GM19099 (cell line): ENCODE measurements around the gene SLC9A8.

ENCODE experiments used
- POLR2A ChIP-seq: IDR thresholded peaks from 3 replicates; pipeline ENCODE4 v1.6.1; 2011; ENCODE audit warnings: low read depth; ENCODE audit not compliant: insufficient read length; ENCODE audit errors: extremely low read depth

SLC9A8 gene

DNA sequence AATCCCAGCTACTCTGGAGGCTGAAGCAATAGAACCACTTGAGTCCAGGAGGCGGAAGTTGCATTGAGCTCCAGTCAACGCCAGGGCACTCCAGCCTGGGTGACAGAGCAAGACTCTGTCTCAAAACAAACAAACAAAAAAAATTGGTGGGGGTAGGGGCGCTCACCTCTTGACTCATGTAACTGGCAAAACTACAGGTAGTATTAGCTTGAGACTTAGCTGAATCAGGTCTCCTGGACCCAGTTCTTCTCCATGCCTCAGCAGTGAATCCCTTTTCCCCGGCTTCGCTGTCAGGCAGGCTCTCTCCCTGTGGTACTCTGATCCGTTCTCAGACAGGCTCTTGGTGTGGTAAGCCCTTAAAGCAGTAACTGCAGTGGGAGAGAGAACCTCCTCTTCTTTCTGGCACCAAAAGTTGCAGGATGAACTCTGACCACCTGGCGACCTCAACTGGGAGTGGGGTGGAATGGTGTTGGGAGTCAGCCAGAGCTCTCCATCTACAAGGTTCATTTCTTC lies 12.9 kb downstream of the SLC9A8 start:
- TF ChIP-seq POLR2A: no peak

DNA sequence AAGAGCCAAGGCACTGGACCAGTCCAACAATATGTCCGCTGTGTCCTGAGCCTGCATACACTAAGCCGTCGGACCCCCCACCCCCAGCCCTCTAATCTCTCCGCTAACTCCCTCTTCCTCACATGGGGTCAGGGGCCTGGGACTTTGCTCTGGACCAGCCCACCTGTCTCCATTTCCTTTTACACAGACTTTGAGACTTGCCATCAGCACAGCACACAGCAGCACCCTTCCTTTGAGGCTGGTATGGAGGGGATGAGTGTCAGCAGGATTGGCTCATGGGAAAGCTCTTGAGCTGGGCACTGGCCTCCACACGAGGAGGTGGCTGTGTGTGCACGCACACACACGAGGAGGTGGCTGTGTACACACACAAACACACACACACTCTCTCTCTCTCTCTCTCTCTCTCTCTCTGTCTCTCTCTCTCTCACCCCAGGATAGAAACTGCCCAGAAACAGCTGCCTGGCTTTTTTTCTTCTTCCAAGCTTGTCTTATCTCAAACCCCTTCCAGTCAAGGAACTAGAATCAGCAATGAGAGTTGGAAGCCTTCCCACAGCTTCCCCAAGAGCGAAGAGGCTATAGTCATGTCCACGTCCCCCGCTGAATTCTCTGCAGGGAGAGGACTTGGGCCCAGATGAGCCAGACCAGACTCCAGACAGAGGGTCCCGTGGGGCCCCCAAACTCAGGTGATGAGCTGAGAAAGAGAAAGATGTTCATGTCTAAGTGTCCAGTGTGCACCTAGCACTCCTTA lies 18.6 kb downstream of the SLC9A8 start:
- TF ChIP-seq POLR2A: no peak

DNA sequence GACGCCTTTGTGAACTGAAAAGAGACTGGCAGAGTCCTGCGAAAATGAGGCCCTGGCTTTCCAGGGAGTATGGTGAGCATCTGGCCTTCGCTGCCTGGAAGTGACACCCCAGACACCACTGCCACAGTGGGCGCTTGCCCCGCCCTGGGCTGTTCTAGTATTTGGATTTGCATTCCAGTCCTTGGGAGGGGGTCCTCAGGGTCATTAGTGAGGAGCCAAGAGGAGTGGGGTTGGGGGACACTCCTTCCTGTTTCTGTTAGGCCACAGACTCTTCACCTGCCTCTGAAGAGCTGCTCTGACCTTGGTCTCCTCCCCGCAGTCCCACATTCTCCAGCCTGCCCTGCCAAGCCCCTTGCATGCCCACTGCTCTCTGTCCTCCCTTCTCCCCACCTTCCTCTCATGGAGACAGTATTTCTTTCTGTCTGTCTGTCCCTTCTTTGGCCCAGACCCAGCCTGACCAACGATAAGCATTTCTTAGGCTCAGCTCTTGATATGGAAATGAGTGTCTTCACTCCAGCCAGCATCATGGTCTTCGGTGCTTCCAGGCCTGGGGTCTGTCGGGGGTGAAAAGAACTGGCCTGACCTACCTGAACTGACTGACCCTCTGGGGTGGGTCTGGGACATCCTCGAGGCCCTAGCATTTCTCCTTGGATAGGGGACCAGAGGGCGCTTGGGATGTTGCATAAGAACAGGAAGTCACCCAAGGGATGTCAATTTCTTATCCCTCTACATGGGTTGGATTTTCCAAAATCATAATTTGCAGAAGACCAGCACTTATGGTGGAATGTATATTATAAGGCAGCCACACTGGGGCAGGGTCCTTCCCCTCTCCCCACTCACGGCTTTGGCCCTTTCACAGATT lies 19.4 kb downstream of the SLC9A8 start:
- no peak for TF ChIP-seq POLR2A

DNA sequence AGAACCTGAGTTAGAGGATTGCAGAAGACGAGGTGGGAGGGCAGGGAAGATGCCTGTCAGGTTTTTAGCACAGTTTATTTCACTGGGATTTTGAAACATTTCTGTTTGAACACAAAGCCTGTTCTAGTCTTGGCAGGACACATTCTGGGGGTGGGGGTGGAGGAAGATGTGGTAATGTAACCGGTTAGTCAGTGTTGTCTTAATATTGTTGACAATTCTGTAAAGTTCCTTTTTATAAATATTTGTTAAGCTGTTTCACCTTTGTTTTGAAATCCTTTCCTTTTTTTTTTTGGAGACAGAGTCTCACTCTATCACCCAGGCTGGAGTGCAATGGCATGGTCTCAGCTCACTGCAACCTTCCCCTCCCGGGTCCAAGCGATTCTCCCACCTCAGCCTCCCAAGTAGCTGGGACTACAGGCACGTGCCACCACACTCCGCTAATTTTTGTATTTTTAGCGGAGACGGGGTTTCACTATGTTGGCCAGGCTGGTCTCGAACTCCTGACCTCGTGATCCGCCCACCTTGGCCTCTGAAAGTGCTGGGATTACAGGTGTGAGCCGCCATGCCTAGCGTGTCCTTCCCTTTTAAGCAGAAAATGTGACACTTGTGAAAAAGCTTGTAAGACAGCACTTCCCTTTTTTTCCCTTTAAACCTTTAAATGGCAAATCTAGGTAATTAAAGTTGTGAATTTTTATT lies 20.2 kb downstream of the SLC9A8 start:
- no peak for TF ChIP-seq POLR2A

DNA sequence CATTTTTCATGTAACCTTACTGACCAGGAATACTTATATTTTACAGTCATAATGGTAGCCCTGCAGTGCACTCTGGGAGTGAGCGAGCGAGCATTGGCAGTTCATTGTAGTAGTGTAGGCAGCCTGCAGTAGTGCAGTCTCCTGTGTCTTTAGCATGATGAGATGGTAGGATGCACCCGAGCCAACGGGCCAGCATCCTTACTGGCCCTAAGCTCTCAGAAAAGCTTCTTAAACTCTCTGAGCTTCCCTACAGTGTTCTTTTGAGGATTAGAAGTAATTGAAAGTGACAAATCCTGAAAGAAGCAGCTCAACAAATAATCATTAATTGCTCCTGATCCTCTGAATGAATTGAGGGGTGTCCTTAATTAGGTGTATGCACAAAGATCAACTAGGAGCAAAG lies 20.9 kb downstream of the SLC9A8 start:
- no peak for TF ChIP-seq POLR2A

DNA sequence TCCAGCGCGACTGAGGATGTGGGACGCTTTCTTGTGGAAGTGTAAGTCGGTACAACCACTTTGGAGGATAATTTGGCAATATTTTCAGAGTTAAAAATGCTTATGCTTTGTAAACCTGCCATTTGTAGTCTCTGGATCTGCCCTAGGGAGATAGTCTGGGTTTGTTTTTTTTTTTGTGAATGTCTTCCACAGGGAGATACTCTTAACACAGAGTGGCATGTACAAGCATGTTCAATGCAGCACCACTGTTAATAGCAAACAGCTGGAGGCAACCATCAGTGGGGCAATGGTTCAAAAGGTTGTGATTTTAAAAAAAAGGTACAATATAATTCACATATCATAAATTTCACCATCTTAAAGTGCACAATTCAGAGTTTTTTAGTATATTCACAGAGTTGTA lies 22.4 kb downstream of the SLC9A8 start:
- TF ChIP-seq POLR2A: no peak

DNA sequence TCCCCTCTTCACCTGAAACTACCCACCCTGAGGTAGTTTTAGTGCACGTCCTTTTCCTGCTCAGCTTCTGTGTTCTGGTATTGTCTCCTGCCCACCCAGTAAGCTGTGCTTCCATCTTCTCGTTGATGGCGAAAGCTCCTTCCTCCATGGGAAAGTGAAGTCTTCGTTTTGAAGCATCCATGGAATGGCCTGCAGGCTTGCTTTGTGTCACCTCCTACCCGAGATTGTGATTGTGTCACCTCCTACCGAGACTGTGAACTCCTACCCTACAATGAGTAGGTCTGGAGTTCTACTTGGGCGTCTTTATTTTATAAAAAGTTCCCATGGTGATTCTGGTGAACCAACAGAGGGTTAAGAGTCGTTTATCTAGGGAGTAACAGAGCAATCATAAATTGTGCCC lies 25.9 kb downstream of the SLC9A8 start:
- TF ChIP-seq POLR2A: no peak

DNA sequence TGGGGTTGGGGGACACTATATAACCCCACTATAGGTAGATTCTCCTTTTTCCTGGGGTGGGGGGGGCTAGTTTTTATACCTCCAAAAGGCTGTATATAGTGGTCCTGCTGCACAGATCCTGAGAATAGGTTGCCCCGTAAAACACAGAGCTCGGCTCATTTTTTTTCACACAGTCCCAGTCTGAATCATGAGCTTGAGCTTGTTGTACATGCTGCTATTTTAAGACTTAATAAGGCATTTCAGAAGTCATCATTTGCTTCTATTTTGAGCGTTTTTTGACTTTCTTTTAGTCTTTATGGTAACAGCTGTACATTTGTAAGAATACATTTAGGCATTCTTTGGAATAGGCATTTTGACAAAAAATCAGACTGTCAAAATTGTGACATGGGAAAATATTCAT lies 30.5 kb downstream of the SLC9A8 start:
- no peak for TF ChIP-seq POLR2A

DNA sequence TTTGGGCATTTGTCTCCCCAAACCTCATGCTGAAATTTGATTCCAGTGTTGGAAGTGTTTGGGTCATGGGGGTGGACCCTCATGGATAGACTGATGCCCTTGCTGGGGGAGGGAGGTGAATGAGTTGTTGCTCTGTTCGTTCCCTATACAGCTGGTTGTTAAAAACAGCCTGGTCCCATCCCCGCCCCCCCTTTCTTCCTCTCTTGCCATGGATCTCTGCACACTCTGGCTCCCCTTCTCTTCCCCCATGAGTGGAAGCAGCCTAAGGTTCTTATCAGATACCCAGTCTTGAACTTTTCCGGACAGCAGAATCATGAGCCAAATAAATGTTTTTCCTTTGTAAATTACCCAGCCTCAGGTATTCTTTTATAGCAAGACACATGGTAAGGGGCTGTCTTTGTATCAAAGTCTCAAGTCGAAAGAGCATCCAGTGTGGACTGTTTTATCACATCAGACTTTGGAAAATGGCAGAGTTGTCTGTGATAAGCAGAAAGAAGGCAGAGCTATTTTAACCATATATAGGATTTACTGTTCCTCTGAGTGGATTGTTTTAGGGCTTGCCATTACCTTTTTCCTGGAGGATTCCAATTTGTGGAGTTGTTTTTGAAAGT lies 31.2 kb downstream of the SLC9A8 start:
- TF ChIP-seq POLR2A: no peak

DNA sequence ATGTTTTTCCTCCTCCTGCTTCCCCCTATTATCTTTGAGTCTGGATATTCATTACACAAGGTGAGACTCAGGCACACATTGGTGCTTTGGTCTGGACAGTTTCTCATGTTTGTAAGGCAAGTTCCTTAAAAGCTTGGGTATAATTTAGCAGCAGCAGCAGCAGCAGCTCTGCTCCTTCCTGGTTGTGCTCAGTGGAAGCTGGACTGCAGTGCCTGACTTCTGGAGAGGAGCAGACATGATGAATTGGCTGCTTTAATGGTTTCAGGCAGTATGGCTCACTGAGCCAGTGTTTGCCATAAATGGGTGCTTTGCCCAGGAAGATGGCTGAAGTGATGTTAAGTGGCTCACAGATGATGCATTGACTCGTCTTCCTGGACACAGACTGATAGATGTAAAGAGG lies 32.4 kb downstream of the SLC9A8 start:
- TF ChIP-seq POLR2A: no peak

DNA sequence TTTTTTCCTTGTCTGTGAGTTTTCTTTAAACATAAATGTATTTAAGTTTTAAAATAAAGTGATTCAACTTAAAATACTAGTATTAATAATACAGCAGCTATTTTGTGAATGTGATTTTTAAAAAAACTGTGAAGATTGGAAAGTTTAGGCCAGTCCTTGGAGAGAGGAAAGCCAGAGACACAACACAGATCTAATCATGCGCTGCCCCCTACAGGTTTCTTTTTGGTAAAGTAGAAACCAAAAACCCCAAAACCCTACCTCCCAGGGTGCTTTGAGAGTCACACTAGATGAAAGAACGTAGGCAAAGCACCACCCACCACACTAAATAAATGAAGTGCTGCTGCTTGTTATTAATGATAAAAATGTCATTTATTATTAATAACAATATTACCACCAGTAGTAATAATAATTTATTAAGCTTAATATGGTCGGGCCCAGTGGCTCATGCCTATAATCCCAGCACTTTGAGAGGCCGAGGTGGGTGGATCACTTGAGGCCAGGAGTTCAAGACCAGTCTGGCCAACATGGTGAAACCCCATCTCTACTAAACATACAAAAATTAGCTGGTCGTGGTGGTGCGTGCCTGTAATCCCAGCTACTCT lies 33.7 kb downstream of the SLC9A8 start:
- TF ChIP-seq POLR2A: no peak

DNA sequence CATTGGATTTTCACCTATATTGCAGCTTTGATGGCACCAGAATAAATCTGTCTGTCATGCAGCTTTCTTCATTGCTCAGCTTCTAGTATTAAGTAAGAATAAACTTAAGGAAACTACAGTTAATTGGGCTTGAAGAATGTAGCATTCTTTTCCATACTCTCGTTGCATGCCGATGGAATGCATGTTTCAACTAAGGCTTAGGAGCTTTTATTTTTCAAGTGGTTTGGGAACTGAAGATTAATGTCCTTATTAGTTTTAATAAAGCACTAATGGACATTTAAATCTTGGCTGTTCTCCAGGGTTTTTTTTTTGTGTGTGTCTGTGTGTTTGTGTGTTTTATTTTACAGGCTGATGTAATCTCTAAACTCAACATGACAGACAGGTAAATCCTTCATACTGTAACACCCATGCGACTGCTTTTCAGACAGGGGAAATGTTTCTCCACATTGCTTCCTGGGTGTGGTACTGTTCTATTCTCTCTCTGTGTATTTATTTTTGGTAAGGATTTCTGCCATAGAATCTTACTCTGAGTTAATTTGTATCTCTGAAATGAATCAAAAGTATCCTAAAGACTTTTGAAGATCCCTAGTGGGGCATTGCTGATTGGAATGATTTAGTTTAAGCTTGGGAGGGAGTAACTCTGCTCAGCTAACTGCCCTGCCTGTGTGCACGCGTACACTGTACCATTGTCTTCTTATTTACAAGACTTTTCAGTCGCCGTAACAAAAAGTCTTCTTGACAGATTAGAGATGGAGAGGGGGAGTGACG lies 38.0 kb downstream of the SLC9A8 start:
- TF ChIP-seq POLR2A: no peak

DNA sequence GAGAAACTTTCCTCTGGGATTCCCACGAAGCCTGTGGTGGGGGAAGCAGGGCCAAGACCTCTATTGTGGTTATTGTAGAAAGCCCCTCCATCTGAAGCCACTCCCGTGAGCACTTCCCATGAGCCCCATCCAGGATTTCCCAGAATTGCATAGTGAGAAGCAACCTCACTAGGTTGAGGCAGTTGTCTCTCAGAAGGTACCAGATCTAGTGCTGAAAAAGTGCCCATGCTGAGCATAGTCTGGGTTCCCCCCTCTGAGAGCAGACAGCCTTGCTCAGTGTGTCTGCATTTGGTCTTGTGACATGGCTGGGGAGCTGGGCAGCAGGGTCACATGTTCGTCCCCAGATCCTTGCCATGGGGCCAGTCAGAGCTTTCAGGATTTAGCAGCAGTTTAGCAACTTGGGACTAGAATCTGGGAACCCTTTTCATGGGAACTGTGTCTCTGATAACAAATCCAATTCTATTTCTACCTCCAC lies 38.6 kb downstream of the SLC9A8 start:
- no peak for TF ChIP-seq POLR2A

DNA sequence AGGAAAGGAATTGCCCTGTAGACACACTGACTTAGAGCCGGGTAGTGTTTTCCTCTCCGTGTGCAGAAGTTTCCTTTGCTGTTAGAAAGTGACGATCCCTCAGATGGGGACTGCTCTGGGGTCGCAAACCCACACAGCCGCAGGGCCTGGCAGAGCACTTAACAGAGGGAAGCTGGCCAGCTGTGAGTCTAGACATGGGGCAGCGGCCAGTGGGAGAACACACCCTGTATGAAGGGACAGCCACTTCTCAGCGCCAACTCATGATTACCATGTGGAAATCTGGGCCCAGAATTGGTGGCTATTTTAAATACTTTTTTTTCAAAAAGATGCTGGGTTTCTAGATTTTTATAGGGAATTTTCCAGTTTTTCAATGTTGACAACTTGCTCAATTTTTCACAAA lies 39.4 kb downstream of the SLC9A8 start:
- no peak for TF ChIP-seq POLR2A
